GM21576 (cell line): Measurements from ENCODE around the gene TMEM140.
"Not testable (repeated sequence)": the region's sequence is repeated elsewhere in the genome, so short reads cannot be mapped to it uniquely, and the experiment has no call there.

ENCODE experiments used
- ATAC-seq: cut with Tn5 transposase; IDR thresholded peaks from one replicate; pipeline ENCODE4 v1.9.1; 2021; ENCODE audit warnings: mild to moderate bottlenecking, moderate library complexity; ENCODE audit not compliant: unreplicated experiment

TMEM140 gene

GRCh38 chr7:135171581-135172291, 23.9 kb downstream of the TMEM140 start:
- not testable (repeated sequence) for ATAC-seq

GRCh38 chr7:135173916-135174315, 26.0 kb downstream of the TMEM140 start:
- not testable (repeated sequence) for ATAC-seq

DNA sequence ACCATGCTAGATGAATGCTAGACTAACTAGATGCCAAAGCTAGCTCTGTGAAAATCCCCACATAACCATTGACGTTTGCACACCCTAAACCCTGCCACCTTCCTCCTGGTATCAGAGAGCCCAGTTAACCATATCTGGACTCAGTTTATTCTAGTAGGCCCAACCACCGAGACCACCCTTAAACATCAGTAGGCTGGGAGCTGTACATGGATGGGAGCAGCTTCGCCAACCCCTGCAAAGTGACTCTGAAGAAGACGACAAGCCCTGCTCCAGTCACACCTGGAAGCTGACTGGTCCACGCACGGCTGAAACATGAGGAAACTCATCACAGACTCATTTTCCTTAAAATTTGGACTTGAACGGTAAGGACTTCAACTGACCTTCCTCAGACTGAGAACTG, 27.1 kb downstream of the TMEM140 start:
- ATAC-seq: no peak

GRCh38 chr7:135175931-135176330, 28.1 kb downstream of the TMEM140 start:
- no peak for ATAC-seq

DNA sequence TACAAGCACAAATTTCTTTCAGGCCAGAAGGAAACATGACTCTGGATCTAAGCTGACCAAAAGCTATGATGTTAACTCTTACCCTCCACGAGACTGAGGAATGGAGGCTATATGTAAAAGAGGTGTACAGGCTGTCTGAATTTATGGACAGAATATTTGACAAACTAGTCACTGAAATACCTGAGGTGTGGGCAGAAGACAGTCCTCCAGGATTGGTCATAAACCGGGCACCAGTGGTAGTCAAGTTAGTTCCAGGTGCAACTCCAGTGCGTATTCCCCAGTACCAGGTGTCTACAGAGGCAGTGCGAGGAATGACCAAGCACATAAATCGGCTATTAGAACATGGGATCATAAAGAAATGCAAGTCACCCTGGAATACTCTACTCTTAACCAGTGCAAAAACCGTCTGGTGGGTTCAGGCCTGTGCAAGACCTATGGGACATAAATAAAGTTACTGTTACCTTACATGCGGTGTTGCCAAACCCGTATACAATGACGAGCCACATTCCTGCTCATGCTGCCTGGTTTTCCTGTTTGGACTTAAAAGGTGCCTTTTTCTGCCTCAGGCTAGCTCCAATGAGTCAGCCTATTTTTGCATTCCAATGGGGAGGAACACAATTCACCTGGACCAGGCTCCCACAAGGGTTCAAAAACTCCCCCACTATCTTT, 29.3 kb downstream of the TMEM140 start:
- ATAC-seq: no peak

DNA sequence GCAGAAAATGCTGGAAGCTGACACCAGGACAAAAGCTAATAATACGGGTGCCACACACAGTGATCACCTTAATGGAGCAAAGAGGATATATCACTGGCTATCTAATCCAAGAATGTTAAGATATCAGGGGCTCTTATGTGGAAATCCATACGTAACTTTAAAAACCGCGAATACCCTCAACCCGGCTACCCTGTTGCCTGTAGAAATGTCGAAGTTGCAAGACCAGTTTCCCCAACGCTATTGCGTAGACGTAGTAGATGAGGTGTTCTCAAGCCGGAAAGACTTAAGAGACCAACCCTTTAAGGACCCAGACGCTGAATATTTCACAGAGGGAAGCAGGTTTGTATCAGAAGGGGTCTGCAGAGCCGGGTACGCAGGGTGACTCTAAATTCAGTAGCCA, 30.5 kb downstream of the TMEM140 start:
- ATAC-seq: no peak

GRCh38 chr7:135179321-135179925, 31.6 kb downstream of the TMEM140 start:
- ATAC-seq: no peak

GRCh38 chr7:135180122-135180521, 32.2 kb downstream of the TMEM140 start:
- no peak for ATAC-seq

- ATAC-seq: no peak
Measured at GRCh38 chr7:135181261-135181928, 33.5 kb downstream of the TMEM140 start.

DNA sequence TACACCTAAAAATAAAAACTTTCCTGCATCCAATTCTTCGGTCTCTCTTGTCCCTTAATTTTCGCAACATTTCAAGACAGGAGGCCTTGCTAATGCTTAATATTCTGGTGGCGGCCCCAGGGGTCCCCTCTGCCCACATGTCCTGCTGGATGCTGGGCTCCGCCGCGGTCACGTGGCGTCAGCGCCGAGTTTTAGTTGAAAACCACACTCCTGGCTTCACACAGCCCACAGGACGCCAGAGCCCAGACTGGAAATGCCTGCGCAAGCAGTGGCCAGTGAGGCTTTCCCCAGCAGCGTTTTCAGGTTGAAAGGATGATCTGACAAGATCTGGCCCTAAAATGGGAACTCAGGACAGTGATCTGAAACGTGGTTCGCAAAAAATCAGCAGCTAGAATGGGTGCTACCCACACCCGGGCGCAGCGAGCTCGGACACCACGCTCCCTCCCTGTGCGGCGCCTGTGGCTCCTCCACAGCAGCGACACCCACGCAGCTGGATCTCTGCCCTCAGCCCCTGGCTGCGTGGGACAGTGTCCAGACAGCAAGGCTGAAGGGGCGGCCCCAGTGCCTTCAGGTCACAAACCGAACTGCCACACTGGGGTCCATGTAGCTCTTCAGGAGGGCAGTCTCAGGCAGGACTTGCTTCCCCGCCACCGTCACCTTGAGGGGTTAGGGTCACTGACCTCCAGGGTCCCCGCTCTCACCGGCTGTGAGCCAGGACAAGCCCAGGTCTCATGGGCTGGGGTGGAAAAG, 34.2 kb downstream of the TMEM140 start:
- no peak for ATAC-seq

DNA sequence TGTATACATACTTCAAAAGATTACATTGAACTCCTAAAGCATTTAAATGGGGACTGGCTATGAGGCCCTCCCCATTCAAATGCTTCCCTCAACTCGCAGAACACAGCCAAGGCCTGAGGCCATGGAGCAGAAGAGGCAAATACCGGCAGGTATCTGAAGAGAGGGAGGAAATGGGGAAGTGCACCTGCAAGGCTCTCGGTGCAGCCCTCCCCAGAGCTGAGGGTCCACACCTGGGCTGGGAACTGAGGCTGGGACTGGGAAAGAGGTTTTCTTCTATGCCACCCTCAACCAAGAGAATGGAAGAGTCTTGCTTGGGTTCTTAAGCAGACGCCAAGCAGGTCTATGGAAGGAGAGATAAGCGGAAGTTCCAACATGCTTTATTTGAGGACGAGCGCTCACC, 35.6 kb downstream of the TMEM140 start:
- no peak for ATAC-seq

DNA sequence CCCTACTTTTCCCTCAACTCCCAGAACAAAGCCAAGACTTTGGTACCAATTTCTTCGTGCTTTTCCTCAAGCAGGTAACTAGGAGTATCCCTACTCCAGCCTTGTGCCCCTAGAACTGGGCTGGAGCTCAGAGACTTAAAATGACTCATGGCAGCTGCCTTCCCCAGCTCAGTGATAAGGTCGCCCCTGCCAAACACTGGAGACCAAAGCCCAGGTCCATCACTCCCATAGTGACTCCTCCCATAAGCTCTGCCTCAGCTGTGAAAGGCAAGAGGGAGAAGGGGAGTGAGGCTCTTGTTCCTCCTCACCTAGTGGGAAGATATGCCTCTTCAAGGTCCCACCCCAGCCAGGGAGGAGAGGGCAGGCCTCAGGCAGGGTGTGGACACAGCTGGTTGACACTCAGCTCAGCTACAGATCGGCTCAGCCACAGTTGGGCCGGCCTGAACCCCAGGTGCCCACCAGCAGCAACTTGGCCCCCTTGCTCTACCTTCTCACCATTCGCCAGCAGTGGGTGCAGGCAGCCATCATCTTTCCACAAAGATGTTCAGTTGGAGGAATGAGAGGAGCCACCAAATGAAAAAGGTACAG, 36.5 kb downstream of the TMEM140 start:
- ATAC-seq: no peak

GRCh38 chr7:135185471-135186260, 37.8 kb downstream of the TMEM140 start:
- no peak for ATAC-seq

DNA sequence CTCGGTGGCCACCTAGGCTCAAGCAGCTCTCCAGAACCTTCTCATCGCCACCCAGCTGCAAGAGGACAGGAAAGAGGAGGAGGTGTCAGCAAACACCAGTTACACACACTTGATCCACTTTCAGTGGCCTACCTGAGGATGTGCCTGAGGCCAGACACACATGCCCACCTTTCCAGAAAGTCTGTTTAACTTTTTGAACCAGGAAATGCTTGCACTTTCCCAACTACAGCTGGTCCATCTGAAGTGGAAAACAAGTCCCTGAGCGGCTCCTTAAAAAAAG, 38.3 kb downstream of the TMEM140 start:
- ATAC-seq: no peak

- peak; percentile 69 for ATAC-seq
Measured at GRCh38 chr7:135186841-135187253, 39.0 kb downstream of the TMEM140 start.

DNA sequence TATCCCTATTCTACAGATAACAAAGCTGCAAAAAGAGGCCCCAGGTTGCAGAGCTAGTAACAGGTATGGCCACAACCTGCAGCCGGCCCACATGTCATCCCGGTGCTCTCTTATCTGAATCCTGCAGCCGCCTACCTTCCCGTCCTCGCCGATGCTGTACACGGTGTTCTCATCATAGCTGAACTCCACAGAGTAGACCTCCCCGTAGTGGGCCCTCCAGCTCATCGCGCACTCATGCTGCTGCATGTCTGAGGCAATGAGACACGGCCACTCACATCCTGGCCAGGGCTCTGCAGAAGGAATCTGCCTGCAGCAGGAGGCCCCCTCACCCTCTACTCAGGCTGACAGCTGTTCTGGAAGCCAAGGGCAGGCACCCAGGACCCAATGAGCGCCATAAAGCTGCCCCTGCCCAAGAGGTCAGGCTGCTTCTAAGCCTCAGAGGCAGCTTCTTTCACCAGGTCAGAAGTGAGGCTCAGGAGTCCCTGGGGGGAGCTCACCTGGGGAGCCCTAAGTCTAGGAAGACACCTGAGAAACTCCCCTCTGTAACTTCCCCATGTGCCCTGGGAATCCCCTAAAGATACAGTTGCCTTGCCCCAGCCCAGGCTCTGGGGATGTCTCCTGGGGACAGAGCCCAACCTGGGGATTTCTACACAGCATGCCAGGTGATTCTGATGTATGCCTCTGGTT, 40.6 kb downstream of the TMEM140 start:
- peak; percentile 38 for ATAC-seq

DNA sequence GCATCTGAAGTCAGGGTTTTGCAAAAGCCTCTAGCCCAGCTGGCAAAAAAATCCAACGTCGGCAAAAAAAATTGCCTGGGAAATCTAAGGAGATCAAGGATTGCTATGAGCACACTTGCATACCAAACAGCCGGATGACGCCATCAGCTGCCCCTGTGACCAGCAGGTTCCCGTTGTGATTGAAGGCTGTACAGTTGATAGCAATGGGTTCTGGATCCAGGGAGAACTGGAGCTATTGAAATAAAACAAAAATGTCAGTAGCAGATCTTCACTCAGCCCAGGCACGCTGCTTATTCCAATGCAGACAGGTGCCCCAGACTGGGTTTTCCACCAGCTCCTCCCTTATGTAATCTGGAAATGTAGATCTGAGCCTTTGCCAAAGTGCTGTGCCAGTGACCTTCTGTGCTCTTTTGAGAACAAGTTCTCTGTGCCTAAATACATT, 41.4 kb downstream of the TMEM140 start:
- no peak for ATAC-seq

- no peak for ATAC-seq
Measured at GRCh38 chr7:135189961-135190360, 42.1 kb downstream of the TMEM140 start.

GRCh38 chr7:135190703-135191102, 42.8 kb downstream of the TMEM140 start:
- ATAC-seq: no peak
